GM19467 (cell line): Measurements from ENCODE around the gene PHF24.
"Not testable (repeated sequence)": the region's sequence is repeated elsewhere in the genome, so short reads cannot be mapped to it uniquely, and the experiment has no call there.

Source experiments
- ATAC-seq: cut with Tn5 transposase; IDR thresholded peaks from one replicate; pipeline ENCODE4 v1.9.1; 2021; ENCODE audit warnings: mild to moderate bottlenecking, moderate library complexity; ENCODE audit not compliant: unreplicated experiment

PHF24 gene

GRCh38 chr9:34996181-34996904 is 38.3 kb downstream of the PHF24 start:
- ATAC-seq = no peak

- ATAC-seq = no peak
These were observed 38.8 kb downstream of the PHF24 start for GRCh38 chr9:34996905-34997279.

- no peak for ATAC-seq
These were observed 39.3 kb downstream of the PHF24 start for GRCh38 chr9:34997379-34997781.

GRCh38 chr9:34998266-34998665 is 40.2 kb downstream of the PHF24 start:
- no peak for ATAC-seq

DNA sequence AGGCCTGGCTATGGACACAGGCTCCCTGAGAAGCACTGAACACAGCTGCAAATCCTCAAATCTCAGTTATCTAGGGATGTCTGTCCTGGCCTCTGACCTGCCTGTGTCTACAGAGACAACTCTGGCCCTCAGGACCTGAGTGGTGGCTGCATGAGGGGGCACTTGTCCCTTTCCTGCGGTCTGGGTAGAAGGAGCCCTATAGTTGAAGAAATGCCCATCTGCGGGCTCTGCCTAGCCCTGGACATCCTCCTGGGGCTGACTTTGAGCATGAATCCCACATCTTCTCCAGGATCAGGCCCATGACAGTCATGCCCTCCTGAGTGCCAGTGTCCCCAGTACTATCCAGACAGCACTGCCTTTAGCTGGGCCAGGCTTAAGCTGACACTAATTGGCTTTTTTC is 41.5 kb downstream of the PHF24 start:
- ATAC-seq = no peak

GRCh38 chr9:35000535-35001284 is 42.6 kb downstream of the PHF24 start:
- no peak for ATAC-seq

GRCh38 chr9:35001285-35001677 is 43.2 kb downstream of the PHF24 start:
- no peak for ATAC-seq

DNA sequence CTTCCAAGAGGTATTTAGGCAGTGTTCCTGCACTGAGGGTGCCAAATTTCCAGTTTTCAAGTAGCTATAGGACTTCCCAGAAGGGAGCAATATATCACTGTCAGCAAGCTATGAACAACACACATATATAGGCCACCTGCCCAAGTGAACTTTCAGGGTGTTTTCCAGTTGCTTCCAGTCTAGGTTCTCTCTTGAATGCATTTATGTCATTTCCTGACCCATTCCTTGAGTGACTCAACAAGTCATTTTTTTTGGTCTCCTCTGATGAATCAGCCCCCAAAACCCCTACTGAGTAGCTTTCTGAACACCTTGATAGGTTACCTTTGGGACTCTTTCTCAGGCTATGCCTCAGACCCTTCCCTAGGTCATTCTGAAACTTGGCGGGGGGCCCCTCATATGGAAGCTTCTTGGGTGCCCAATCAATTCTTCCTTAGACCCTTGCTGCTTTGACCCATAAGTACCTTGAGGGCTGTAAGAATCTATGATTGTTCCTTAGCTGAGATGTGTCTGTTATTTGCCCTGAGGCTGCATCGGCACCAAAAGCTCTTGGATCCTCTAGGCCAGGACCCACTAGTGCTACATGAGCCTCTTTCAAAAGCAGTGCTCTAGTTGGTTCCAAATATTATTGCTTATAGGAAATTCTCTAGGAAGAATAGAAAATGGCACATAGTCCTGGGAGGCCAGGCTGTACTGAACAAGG is 43.9 kb downstream of the PHF24 start:
- no peak for ATAC-seq

DNA sequence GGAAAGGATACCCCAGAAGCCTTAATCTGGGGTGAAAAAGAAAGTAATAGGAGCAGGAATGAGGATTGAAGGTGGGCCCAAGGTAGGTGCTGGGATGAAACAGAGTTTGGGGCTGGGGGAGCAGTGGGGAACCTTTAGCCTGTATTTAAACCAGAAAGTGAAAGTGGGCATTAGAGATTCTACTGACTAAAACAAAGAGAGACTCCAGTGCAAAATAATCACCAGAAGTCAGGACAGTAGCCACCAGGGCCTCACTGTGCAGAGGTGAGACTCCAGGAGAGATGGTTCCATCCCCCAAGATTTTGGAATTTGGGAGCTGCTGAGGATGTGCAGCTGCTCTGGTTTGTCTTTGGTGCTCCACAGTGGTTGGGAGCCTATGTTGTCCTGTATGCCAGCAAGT is 44.5 kb downstream of the PHF24 start:
- ATAC-seq = no peak

GRCh38 chr9:35004299-35004698 is 46.2 kb downstream of the PHF24 start:
- not testable (repeated sequence) for ATAC-seq

- no peak for ATAC-seq
These were observed 52.4 kb downstream of the PHF24 start for GRCh38 chr9:35010351-35010958.

GRCh38 chr9:35014517-35014916 is 56.4 kb downstream of the PHF24 start:
- no peak for ATAC-seq

DNA sequence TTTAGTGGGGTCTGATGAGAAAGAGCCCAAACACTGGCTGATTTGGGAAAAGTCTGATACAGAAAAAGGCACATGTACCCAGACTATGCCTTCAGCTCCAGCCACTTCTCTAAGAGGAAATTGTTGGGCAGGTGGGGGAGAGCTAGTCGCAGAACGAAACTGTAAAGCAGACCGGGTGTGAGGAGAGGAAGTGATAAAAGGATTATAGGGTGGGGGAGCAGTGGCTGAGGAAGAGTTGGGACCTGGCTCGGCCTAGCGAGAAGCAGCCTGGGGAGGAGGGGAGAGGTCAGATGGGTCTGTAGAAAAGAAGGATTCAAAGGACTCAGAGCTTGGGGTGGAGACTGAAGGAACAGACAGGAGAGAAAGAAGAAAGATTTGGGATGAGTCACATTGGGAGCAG is 65.4 kb downstream of the PHF24 start:
- ATAC-seq = not testable (repeated sequence)

DNA sequence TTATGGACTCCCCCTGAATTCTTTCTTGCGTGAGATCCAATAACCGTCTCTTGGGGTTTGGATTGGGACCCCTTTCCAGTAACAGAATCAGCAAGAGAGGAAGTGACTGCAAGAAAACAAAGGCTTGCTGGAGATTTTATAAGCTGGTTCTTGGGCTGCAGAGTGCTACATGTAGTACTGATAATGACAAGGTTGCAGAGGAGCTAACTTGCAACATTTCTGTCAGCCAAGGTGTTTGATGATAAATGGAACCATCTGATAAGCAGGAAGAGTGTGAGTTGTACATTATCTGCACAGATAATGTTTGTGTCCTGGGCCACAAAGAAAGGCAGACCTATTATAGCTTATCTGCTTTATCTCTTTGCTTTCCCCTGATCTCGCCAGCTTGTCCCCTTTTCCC is 68.6 kb downstream of the PHF24 start:
- no peak for ATAC-seq

DNA sequence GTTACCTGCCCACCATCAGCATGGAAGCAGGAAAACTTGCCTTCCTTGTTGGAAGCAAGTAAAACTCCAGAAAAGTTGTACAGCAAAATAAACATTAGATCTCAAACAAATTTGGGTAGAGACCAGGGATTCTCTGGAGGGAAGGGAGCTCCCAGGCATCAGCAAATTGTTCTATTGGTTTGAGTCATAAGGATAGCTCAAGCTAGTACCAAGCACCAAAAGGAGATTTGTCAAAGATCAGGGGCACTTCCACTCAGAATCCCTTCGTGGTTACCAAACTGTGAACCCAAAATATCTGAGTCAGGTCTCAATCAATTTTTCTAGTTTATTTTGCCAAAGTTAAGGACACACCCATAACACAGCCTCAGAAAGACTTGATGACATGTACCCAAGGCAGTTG is 69.3 kb downstream of the PHF24 start:
- ATAC-seq = no peak

DNA sequence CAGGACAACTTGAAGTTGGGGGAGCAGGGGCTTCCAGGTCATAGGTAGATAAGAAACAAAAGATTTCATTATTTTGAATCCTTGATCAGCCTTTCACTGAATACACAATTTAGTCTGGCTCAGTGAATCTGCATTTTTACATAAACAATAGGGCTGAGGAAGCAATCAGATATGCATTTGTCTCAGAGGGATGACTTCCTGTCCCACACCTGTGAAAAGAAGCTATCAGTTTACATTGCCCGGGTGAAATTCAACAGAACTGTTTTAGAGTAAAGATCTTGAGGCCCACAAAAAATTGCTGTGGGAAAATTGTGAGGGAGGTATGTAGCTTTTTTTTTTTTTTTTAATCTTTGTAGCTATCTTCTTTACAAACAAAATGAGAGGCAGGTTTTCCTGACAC is 69.8 kb downstream of the PHF24 start:
- no peak for ATAC-seq

DNA sequence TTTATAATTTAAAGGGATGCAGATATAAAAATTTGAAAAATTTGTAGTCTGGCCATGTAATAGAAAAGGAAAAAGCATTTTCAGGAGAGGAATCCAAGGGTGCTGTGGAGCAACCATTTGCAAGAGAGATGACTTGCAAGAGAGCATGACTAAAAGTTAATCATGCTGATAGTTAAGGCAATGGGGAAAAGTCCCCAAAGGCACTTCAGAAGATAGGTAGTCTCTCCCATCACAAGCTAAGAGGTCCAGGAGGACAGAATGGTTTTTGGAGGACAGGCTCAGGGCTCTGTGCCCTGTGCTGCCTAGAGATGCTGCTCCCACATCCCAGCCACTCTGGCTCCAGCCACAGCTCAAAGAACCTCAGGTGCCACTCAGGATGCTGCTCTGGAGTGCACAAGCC is 70.3 kb downstream of the PHF24 start:
- ATAC-seq = no peak

DNA sequence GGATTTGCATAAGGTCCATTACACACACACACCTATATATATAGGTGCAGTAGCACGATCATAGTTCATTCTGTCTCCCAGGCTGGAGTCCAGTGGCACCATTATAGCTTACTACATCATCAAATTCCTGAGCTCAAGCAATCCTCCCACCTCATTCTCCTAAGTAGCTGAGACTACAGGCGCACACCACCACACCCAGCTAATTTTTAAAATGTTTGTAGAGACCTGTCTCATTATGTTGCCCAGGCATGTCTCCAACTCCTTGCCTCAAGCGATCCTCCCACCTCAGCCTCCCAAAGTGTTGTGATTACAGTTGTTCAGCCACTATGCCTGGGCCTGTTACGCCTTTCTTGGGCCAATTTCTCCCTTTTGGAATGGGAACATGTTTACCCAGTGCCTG is 71.2 kb downstream of the PHF24 start:
- no peak for ATAC-seq

GRCh38 chr9:35029852-35030251 is 71.8 kb downstream of the PHF24 start:
- ATAC-seq = no peak
